ENCODE data around the gene LRPAP1. TPM values are rescaled to one million over a fixed set of nuclear protein-coding genes. Genes with fewer than 3 reads are reported as not detected.
"Not testable (repeated sequence)": the region's sequence is repeated elsewhere in the genome, so short reads cannot be mapped to it uniquely, and the experiment has no call there.

Gene LRPAP1
- total RNA-seq, 1 donor from 2014 or later, result 15.7 TPM

- not testable (repeated sequence) for H3K4me1 ChIP-seq (ENCODE audit: control insufficient read depth in 3 of 3, insufficient read depth in 3 of 3, low read length in 3 of 3); H3K9ac ChIP-seq (ENCODE audit: low read depth in 1 of 3, low read length in 3 of 3); H3K27me3 ChIP-seq (ENCODE audit: control insufficient read depth in 3 of 3, insufficient read depth in 3 of 3, low read length in 3 of 3); H3K27ac ChIP-seq (ENCODE audit: low read depth, low read length); H3K4me3 ChIP-seq (ENCODE audit: low read length in 3 of 3); H3K36me3 ChIP-seq (ENCODE audit: control insufficient read depth in 3 of 3, insufficient read depth in 3 of 3, low read length in 3 of 3); H3K9me3 ChIP-seq (ENCODE audit: control insufficient read depth in 3 of 3, low read length in 3 of 3)
These were observed 29.9 kb upstream of the LRPAP1 start for GRCh38 chr4:3562127-3562526.

- not testable (repeated sequence) for H3K27ac ChIP-seq (ENCODE audit: low read depth, low read length); H3K4me1 ChIP-seq (ENCODE audit: control insufficient read depth in 3 of 3, insufficient read depth in 3 of 3, low read length in 3 of 3); H3K27me3 ChIP-seq (ENCODE audit: control insufficient read depth in 3 of 3, insufficient read depth in 3 of 3, low read length in 3 of 3); H3K9ac ChIP-seq (ENCODE audit: low read depth in 1 of 3, low read length in 3 of 3); H3K4me3 ChIP-seq (ENCODE audit: low read length in 3 of 3); H3K36me3 ChIP-seq (ENCODE audit: control insufficient read depth in 3 of 3, insufficient read depth in 3 of 3, low read length in 3 of 3); H3K9me3 ChIP-seq (ENCODE audit: control insufficient read depth in 3 of 3, low read length in 3 of 3)
These were observed 28.2 kb upstream of the LRPAP1 start for GRCh38 chr4:3560465-3560864.

GRCh38 chr4:3559381-3560290 is 27.4 kb upstream of the LRPAP1 start:
- not testable (repeated sequence) for H3K27me3 ChIP-seq (ENCODE audit: control insufficient read depth in 3 of 3, insufficient read depth in 3 of 3, low read length in 3 of 3); H3K9ac ChIP-seq (ENCODE audit: low read depth in 1 of 3, low read length in 3 of 3); H3K9me3 ChIP-seq (ENCODE audit: control insufficient read depth in 3 of 3, low read length in 3 of 3); H3K4me3 ChIP-seq (ENCODE audit: low read length in 3 of 3); H3K36me3 ChIP-seq (ENCODE audit: control insufficient read depth in 3 of 3, insufficient read depth in 3 of 3, low read length in 3 of 3); H3K27ac ChIP-seq (ENCODE audit: low read depth, low read length); H3K4me1 ChIP-seq (ENCODE audit: control insufficient read depth in 3 of 3, insufficient read depth in 3 of 3, low read length in 3 of 3)

GRCh38 chr4:3558514-3558836 is 26.3 kb upstream of the LRPAP1 start:
- not testable (repeated sequence) for H3K27ac ChIP-seq (ENCODE audit: low read depth, low read length); H3K36me3 ChIP-seq (ENCODE audit: control insufficient read depth in 3 of 3, insufficient read depth in 3 of 3, low read length in 3 of 3); H3K4me1 ChIP-seq (ENCODE audit: control insufficient read depth in 3 of 3, insufficient read depth in 3 of 3, low read length in 3 of 3); H3K4me3 ChIP-seq (ENCODE audit: low read length in 3 of 3); H3K9me3 ChIP-seq (ENCODE audit: control insufficient read depth in 3 of 3, low read length in 3 of 3); H3K9ac ChIP-seq (ENCODE audit: low read depth in 1 of 3, low read length in 3 of 3); H3K27me3 ChIP-seq (ENCODE audit: control insufficient read depth in 3 of 3, insufficient read depth in 3 of 3, low read length in 3 of 3)

- H3K27ac ChIP-seq (ENCODE audit: low read depth, low read length); H3K27me3 ChIP-seq (ENCODE audit: control insufficient read depth in 3 of 3, insufficient read depth in 3 of 3, low read length in 3 of 3); H3K9me3 ChIP-seq (ENCODE audit: control insufficient read depth in 3 of 3, low read length in 3 of 3); H3K4me3 ChIP-seq (ENCODE audit: low read length in 3 of 3); H3K9ac ChIP-seq (ENCODE audit: low read depth in 1 of 3, low read length in 3 of 3); H3K36me3 ChIP-seq (ENCODE audit: control insufficient read depth in 3 of 3, insufficient read depth in 3 of 3, low read length in 3 of 3); H3K4me1 ChIP-seq (ENCODE audit: control insufficient read depth in 3 of 3, insufficient read depth in 3 of 3, low read length in 3 of 3): not testable (repeated sequence)
These were observed 25.7 kb upstream of the LRPAP1 start for GRCh38 chr4:3557676-3558513.

- not testable (repeated sequence) for H3K36me3 ChIP-seq (ENCODE audit: control insufficient read depth in 3 of 3, insufficient read depth in 3 of 3, low read length in 3 of 3); H3K4me1 ChIP-seq (ENCODE audit: control insufficient read depth in 3 of 3, insufficient read depth in 3 of 3, low read length in 3 of 3); H3K9ac ChIP-seq (ENCODE audit: low read depth in 1 of 3, low read length in 3 of 3); H3K27me3 ChIP-seq (ENCODE audit: control insufficient read depth in 3 of 3, insufficient read depth in 3 of 3, low read length in 3 of 3); H3K27ac ChIP-seq (ENCODE audit: low read depth, low read length); H3K4me3 ChIP-seq (ENCODE audit: low read length in 3 of 3); H3K9me3 ChIP-seq (ENCODE audit: control insufficient read depth in 3 of 3, low read length in 3 of 3)
These were observed 24.9 kb upstream of the LRPAP1 start for GRCh38 chr4:3557088-3557492.

- H3K4me3 ChIP-seq (ENCODE audit: low read length in 3 of 3); H3K27me3 ChIP-seq (ENCODE audit: control insufficient read depth in 3 of 3, insufficient read depth in 3 of 3, low read length in 3 of 3); H3K27ac ChIP-seq (ENCODE audit: low read depth, low read length); H3K36me3 ChIP-seq (ENCODE audit: control insufficient read depth in 3 of 3, insufficient read depth in 3 of 3, low read length in 3 of 3); H3K4me1 ChIP-seq (ENCODE audit: control insufficient read depth in 3 of 3, insufficient read depth in 3 of 3, low read length in 3 of 3); H3K9me3 ChIP-seq (ENCODE audit: control insufficient read depth in 3 of 3, low read length in 3 of 3); H3K9ac ChIP-seq (ENCODE audit: low read depth in 1 of 3, low read length in 3 of 3): not testable (repeated sequence)
These were observed 24.1 kb upstream of the LRPAP1 start for GRCh38 chr4:3556244-3556867.

GRCh38 chr4:3555459-3556070 is 23.3 kb upstream of the LRPAP1 start:
- H3K4me1 ChIP-seq (ENCODE audit: control insufficient read depth in 3 of 3, insufficient read depth in 3 of 3, low read length in 3 of 3); H3K9me3 ChIP-seq (ENCODE audit: control insufficient read depth in 3 of 3, low read length in 3 of 3); H3K27ac ChIP-seq (ENCODE audit: low read depth, low read length); H3K36me3 ChIP-seq (ENCODE audit: control insufficient read depth in 3 of 3, insufficient read depth in 3 of 3, low read length in 3 of 3); H3K4me3 ChIP-seq (ENCODE audit: low read length in 3 of 3); H3K27me3 ChIP-seq (ENCODE audit: control insufficient read depth in 3 of 3, insufficient read depth in 3 of 3, low read length in 3 of 3); H3K9ac ChIP-seq (ENCODE audit: low read depth in 1 of 3, low read length in 3 of 3): not testable (repeated sequence)

GRCh38 chr4:3551366-3551765 is 19.1 kb upstream of the LRPAP1 start:
- H3K9ac ChIP-seq (ENCODE audit: low read depth in 1 of 3, low read length in 3 of 3); H3K27ac ChIP-seq (ENCODE audit: low read depth, low read length); H3K4me3 ChIP-seq (ENCODE audit: low read length in 3 of 3); H3K27me3 ChIP-seq (ENCODE audit: control insufficient read depth in 3 of 3, insufficient read depth in 3 of 3, low read length in 3 of 3); H3K36me3 ChIP-seq (ENCODE audit: control insufficient read depth in 3 of 3, insufficient read depth in 3 of 3, low read length in 3 of 3); H3K4me1 ChIP-seq (ENCODE audit: control insufficient read depth in 3 of 3, insufficient read depth in 3 of 3, low read length in 3 of 3); H3K9me3 ChIP-seq (ENCODE audit: control insufficient read depth in 3 of 3, low read length in 3 of 3): not testable (repeated sequence)
